NCI-H187 treated with DMSO at 0.1 percent for 48 hours (cell line): ENCODE data around the gene DDX51.

Source experiments
- DNase-seq: peaks from one replicate; lab custom pipeline; 2025; lab: John Stamatoyannopoulos, UW

DDX51 gene

GRCh38 chr12:132178801-132179401 lies 34.8 kb upstream of the DDX51 start:
- peak; percentile 27 for DNase-seq

DNA sequence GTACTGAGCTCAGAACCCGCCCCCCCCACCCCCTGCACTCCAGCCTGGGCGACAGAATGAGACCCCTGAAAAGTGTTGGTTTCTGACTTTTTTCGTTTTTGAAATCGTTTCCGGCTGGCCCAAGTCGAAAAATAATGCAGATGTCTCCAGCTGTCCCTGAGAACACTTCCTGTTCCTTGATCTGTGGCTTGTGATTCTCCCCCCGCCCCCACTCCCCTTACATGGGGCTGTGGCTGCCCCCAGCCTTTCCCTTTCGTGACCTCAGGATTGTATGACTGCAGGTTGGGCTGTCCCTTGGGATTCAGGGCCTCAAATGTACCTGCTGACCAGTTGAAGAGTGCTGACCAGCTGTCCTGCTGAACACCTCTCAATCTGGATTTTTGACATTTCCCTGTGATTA lies 34.2 kb upstream of the DDX51 start:
- no peak for DNase-seq

- no peak for DNase-seq
Measured at GRCh38 chr12:132176920-132177551, 32.9 kb upstream of the DDX51 start.

DNA sequence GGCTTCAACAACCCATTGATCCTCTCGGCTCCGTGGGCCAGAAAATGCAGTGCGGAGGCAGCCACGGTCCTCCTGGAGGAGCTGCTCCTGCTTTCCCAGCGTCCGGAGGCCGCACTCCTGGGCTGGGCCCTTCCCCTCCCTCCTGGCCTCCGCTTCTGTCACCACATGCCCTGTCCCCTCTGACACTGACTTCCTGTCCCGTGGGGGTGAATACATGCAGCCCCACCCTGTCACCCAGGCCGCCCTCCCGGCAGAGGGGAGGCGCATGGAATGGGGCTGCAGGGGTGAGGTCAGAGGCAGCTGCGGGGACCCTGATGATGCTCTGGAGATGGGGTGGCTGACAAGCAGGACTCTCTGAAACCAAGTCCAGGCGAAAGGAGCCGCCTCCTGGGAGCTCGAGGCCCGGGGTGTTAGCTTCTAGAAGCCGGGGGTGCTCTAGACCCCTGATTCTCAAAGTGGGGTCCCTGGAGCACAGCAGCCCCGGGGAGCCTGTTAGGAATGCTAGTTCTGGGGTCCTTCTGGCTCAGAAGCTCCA lies 32.3 kb upstream of the DDX51 start:
- no peak for DNase-seq

DNA sequence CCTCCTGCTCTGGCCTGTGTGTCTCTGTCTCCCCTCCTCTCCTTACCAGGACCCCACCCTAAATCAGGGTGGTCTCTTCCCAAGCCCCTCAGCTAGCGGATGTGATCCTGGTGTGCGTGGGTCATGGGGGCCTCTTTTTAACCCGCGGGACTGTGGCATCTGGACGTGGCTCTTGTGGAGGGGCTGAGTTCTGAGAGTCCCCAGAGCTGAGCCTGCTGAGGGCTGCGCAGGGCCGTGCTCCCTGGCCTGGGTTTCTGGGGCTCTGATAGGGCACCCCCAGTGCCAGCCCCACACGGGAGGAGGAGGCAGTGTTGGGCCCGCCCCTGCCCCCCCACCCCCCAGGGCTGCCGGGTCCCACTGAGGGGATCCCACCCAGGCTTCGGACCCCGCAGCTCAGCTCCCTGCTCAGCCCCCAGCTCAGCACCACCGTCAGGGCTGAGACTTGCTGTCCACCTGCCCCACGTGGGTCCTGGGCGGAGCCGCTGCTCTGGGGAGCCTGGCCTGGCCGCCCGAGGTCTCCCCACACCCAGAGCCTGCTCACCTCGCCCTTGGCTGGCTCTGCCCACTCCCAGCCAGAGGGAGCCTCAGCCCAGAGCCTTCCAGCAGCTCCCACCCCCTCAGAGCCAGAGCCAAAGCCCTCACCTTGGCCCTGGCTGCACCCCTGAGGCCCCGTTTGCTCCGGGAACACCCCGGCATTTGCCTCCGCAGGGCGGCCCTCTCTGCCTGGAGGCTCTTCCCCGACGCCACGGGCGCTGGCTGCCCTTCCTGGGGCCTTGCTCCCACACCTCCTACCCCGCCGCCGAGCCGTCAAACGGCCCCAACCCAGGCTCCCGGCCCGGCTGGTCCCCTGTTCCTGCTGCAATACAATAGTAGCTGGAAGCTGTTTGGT lies 31.6 kb upstream of the DDX51 start:
- no peak for DNase-seq

- no peak for DNase-seq
Measured at GRCh38 chr12:132174839-132175490, 30.8 kb upstream of the DDX51 start.

- DNase-seq, result no peak
Measured at GRCh38 chr12:132174015-132174838, 30.1 kb upstream of the DDX51 start.

DNA sequence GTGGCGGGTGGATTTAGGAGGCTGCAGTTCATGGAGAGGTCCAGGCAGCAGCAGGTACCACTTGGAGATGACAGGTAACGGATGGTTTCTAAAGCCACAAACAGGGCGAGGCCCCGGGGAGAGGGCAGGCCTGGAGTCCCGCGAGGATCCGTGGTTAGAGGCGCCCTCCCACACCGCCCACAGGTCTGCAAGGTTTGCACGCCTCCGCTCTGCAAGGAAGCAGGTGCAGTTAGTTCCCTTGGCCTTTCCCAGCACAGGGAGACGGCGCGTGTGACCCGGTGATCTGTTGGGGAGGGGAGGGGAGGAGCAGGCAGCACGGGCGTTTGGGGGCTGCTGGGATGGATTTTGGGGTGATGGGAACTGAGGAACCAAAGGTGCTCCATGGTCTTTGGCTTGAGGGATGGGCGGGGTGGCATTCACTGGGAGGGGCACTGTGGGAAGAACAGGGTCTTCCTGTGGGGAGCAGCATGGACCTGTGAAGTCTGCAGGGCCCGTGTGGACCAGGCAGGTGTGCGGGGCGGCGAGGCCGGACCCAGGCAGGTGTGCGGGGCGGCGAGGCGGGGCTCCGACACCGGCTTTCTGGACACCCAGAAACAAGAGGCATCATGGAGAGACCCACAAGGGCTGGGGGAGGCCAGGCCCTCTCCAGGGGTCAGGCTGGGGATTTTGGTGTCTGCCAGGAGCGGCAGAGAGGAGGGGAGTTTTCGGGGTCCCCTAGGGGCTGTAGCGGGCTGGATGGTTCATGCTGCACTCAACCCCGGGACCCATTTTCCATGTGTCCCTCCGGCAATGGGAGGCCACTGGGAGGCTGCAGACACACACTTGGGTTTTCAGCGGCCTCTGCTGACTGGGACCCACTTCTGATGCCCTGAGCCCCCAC lies 29.3 kb upstream of the DDX51 start:
- peak; percentile 30 for DNase-seq

DNA sequence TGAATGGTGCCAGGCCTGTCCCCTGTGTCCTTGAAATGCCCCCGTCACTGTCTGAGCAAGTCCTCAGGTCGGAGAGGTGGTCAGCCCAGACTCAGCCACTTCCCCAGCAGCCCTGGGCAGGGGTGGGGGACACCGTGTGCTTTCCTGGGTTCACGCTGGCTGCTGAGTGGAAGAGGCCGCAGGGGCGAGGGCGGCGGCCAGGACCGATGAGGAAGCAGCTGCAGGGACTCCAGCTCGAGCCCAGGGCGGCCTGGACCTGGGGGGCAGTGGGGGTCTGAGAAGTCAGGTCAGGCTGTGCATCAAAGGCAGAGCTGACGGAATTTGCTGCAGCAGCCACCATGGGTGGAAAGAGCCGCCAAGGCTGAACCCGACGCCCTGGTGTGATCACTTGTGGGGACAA lies 28.5 kb upstream of the DDX51 start:
- DNase-seq, result no peak

- DNase-seq, result no peak
Measured at GRCh38 chr12:132171968-132172521, 27.9 kb upstream of the DDX51 start.

- DNase-seq, result no peak
Measured at GRCh38 chr12:132171293-132171967, 27.3 kb upstream of the DDX51 start.

GRCh38 chr12:132170637-132171292 lies 26.6 kb upstream of the DDX51 start:
- DNase-seq, result no peak

DNA sequence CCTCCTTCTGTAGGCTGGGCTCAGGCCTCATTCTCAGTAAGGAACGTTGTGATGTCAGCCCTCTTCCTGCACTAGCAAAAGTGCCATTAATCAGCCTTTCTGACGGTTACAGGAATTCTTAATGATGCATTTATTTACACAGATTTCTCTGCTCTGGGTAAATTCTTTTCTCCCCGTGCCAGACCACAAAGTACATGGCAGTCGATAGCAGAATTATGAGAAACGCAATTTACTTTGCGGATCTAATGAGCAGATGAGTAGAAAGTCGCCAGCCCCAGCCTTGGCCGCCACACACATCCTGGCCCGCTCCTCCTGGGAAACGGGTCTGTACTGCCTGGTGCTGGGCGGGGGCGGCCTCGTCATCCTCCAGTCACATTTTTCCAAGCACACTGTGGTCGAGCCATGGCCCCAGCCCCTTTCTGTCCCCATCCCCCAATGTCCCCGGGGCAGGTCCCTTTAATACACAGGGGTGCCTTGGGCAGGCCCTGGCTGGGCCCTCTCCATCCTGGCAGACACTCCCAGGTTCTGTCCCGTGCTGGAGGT lies 26.0 kb upstream of the DDX51 start:
- DNase-seq, result no peak

GRCh38 chr12:132169376-132169775 lies 25.3 kb upstream of the DDX51 start:
- no peak for DNase-seq

DNA sequence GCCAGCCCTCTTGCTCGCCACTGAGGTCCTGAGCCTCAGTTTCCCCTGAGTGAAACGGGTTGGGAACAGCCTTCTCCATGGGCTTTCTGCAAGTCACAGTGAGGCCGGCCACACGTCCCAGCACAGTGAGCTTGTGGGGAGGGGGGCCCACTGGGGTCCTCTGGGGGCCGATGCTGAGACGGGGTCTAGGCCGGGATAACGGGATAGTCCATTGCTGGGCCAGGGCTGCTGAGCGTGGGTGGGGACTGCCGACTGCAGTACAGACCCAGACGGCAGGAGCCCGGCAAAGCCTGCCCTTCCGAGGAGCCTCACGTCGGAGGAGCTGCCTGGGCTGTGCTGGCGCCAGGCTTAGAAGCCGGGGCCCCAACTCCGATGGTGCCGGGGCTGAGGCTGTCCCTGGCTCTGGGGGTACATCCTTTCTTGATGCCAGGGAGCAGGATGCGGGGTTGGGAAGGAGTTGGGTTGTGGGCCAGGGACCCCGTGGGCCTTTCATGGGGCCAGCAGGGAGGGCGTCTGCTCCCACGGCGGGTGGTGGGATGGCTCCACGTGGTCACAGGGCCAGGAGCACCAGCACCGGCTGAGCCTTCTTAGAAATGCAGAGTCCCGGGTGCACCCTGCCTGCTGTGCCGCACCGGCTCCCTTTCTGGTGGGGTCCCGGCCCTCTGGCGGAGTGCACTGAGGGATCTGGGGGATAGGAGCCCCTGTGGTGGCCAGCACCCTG lies 24.4 kb upstream of the DDX51 start:
- DNase-seq, result no peak

- no peak for DNase-seq
Measured at GRCh38 chr12:132167611-132168310, 23.6 kb upstream of the DDX51 start.
